GM06990 (cell line): ENCODE results near the gene SORCS3.

Experiments used
- DNase-seq: peaks from one replicate; pipeline ENCODE4 v3.0.0-alpha.2; 2011; ENCODE audit not compliant: insufficient read length; ENCODE audit errors: extremely low read depth
- H3K27me3 ChIP-seq: replicated peaks from 2 replicates; pipeline ENCODE4 v1.6.0; 2011; ENCODE audit warnings: low read length; ENCODE audit not compliant: control insufficient read depth, insufficient read depth
- H3K36me3 ChIP-seq: 2 replicates; pipeline ENCODE4 v1.5.1; 2011; ENCODE audit warnings: low read length; ENCODE audit not compliant: control insufficient read depth, insufficient read depth
- H3K4me3 ChIP-seq: replicated peaks from 2 replicates; pipeline ENCODE4 v1.5.1; 2011; ENCODE audit warnings: low read depth, mild to moderate bottlenecking, control low read depth, low read length
- TF ChIP-seq, protein P1 (sequence below): IDR thresholded peaks from 2 replicates; pipeline ENCODE4 v1.5.1; 2011; ENCODE audit warnings: low read length, control low read depth, mild to moderate bottlenecking, inconsistent platforms; ENCODE audit not compliant: insufficient read depth, poor library complexity, severe bottlenecking

Gene SORCS3

DNA sequence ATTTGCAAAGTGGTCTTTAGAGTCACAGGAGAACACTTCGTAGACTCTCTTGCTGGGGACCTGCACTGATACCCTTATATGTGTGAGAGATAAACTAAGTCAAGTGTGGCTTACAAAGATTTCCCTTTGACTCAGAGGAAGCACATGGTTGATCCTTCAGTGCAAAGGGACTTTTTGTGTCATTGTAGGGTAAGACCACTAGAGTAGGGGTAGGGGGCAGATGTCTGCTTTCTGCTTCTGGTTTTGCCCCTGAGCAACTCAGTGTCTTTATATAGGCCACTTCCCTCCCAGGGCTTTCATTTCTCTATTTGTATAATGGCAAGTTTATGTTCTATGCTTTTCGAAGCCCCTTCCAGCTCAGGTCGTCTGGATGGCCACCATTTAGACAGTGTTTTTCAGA is 281.7 kb downstream of the SORCS3 start:
- Histone ChIP-seq H3K27me3 (no peaks in the 10 kb centered on the region), H3K4me3 (no peak overlapping the region), H3K36me3 (no peaks in the 10 kb centered on the region)
- TF ChIP-seq, protein P1, sequence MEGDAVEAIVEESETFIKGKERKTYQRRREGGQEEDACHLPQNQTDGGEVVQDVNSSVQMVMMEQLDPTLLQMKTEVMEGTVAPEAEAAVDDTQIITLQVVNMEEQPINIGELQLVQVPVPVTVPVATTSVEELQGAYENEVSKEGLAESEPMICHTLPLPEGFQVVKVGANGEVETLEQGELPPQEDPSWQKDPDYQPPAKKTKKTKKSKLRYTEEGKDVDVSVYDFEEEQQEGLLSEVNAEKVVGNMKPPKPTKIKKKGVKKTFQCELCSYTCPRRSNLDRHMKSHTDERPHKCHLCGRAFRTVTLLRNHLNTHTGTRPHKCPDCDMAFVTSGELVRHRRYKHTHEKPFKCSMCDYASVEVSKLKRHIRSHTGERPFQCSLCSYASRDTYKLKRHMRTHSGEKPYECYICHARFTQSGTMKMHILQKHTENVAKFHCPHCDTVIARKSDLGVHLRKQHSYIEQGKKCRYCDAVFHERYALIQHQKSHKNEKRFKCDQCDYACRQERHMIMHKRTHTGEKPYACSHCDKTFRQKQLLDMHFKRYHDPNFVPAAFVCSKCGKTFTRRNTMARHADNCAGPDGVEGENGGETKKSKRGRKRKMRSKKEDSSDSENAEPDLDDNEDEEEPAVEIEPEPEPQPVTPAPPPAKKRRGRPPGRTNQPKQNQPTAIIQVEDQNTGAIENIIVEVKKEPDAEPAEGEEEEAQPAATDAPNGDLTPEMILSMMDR: no peak
- DNase-seq: peak; percentile 51

DNA sequence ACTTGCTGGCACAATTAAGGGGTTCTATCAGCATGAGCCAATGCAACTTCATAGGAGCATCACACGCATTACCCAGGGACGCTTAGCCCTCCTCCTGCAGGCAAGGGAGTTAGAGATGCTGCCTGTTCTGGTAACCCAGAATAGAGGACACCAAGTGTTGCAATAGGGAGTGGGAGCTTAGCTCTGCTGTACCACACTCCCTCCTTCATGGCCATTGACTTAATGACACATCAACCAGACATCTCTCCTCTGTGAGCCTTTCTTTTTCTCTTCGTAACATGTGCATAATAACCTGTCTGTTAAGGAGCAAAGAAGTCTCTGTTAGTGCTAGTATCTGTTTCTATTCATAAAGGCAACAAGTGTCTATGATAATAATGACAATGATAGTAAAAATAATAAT is 282.4 kb downstream of the SORCS3 start:
- TF ChIP-seq, protein P1: no peak
- Histone ChIP-seq H3K4me3 (no peak overlapping the region), H3K27me3 (no peaks in the 10 kb centered on the region), H3K36me3 (no peaks in the 10 kb centered on the region)
- DNase-seq: no peak

DNA sequence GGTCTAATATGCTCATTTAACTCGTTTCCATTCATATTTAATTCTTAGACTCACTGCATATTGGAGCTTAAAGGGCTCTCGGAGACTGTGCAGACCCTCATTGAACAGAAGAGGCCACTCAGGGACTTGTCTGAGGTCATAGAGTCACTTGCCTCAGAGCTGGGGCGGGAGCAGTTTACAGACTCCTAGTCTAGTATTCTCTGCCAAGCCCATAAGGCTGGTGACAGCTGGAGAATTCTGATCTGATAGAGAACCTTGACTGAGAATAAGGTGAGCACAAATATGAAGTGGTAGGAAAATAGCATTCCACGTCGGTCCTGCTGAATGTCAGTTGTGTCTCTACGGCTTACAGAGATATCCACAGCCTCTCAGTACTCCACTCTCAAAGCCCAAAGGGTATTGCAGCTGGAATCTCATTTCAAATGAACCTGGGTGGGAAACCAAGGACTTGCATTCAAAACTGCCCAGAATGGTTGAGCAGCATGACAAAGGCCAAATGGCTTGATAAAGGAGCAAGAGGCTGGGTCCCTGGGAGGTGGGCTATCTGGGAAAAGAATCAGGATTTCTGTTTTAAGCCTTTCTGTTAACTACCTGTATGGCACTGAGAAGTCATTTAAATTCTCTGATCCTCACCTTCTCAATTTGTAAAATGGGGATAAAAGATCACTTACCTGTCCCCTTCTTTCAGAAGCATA is 283.2 kb downstream of the SORCS3 start:
- no peak overlapping the region for H3K4me3 ChIP-seq
- TF ChIP-seq, protein P1: no peak
- no peak for DNase-seq

DNA sequence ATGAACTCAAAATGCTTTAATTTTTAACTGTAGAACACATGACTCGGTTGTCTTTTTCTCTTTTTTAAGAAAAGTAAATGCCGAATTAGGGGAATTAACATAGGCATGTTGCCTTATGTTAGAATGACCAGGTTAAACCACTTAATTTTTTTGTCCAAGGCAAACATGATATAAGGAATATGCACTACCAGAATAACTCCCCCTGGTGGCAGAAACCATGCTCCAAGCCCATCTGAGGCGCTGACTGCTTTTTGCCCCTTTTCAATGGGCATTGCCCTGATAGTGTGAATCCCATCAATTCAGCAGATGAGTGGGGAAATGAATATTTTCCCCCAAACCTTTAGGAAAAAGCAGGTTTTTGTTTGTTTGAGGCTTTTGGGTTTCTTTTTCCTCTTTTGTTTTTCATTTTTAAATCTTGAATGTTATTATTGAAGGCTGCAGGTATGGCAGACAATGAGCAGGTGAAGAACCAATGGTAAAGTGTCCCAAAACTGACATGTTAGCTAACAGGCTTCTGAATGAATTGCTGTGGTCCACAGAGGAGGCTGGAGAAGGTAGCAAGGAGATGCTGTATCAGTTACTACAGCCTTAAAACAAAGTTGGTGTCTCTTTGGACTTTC is 284.3 kb downstream of the SORCS3 start:
- no peak for DNase-seq
- H3K4me3 ChIP-seq: no peak overlapping the region
- no peaks in the 10 kb centered on the region for H3K27me3 ChIP-seq
- H3K36me3 ChIP-seq: no peaks in the 10 kb centered on the region
- TF ChIP-seq, protein P1: peak; percentile 75

More for the DNA sequence above, 283.2 kb downstream of the SORCS3 start:
- Histone ChIP-seq H3K36me3 (no peaks in the 10 kb centered on the region), H3K27me3 (no peaks in the 10 kb centered on the region)

DNA sequence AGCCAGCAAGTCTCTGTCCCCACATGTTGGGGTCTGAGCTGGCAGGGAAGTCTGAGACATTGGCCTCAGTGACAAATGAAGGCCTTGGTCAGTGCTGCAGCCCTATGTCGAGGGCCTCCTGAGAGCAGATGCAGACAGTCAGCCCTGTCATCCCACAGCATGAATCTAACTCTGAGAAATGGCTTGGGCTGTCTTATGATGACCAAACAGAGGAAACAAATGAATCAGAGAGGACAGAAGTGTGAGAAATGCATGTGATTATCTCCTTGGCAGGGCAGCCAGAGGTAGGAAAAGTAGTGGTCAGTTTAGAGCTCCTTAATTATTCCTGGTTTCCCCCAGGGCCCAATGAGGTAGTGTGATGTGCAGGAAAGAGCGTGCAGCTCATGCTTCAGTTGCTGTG is 287.6 kb downstream of the SORCS3 start:
- DNase-seq: no peak
- TF ChIP-seq, protein P1: no peak

More for the DNA sequence above, 287.6 kb downstream of the SORCS3 start:
- H3K27me3 ChIP-seq: no peaks in the 10 kb centered on the region
- no peak overlapping the region for H3K4me3 ChIP-seq
- H3K36me3 ChIP-seq: no peaks in the 10 kb centered on the region
